CD4-positive, alpha-beta T cell treated with Interleukin-17A for 1 hour (primary cell): ENCODE measurements around the gene C17orf107.

Experiments
- DNase-seq: peaks from one replicate; pipeline ENCODE4 v3.0.0-alpha.2; 2020

Gene C17orf107

DNA sequence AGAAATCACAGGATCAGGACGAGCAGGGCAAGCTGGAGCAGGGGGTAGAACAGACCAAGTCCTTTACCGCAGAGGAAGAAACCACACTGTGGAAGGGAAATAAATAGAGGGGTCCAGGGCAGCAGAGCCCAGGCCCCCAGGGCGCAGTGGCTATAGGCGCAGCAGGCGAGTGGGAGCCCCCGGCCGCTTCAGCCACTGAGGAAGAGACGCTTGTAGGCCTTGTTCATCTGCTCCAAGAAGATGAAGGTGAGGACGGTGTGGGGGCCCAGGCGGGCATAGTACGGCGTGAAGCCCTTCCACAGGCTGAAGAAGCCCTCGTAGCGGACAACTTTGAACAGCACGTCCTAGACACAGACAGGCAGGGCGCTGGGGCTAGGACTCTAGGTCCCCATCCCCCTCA, 38.2 kb downstream of the C17orf107 start:
- DNase-seq = no peak

- DNase-seq = no peak
Measured at GRCh38 chr17:4938069-4938491, 38.7 kb downstream of the C17orf107 start.

DNA sequence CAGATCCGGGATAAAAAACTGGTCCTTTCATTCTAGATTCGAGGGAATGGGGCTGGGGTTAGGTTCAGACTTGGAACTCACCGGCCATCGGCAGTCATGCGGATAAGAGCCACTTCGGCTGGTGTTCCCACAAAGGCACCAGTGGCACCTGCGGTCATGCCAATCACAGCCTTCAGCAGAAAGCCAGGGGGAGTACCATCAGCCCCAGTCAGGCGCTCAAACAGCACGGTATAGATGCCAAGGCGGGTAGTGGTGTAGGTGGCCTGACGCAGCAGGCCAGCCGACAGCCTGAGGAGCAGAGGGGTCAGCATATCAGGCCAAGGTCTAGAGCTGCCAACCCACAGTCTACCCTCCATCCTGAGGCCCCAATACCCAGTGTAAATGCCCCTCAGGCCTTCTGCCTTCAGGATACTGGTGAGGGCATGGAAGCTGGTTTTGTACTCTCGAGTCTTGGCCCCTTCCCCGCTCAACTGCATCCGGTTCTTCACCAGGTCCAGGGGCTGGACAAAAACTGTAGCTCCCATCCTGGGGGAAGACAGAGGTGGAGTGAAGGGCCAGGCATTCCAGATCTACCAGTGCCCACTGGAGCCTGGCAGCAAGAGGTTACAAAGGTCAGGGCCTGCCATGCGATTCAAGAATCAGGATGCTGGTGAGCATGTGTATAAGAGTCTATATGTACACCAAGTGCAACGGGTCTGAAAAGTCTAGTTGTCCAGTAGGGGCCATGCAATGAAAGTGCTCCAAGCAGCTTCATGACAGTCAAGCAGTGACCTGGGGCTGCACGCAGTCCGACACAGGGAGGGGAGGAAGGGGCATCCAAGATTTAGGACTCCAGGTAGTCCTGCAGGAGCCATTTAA, 39.6 kb downstream of the C17orf107 start:
- DNase-seq = peak; percentile 11

DNA sequence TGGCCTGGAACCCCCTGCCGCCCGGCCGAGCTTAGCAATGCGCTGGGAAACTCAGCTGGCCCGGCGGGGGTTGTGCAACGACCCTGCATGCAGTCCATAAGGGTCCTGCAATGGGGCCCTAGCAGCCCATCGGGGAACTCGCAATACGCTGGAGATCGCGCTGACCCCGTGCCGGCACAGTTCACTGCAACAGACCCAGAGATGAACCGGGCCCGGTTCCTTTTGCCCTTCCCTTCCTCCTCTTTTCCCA, 40.1 kb downstream of the C17orf107 start:
- no peak for DNase-seq

GRCh38 chr17:4939796-4940554, 40.6 kb downstream of the C17orf107 start, which contains the start of the genes RNF167 and SLC25A11:
Gene RNF167 (plus strand): TSS chr17:4940268. CDS start chr17:4940910, 642 bp downstream.
Gene SLC25A11 (minus strand): TSS chr17:4940046. CDS start chr17:4939910, 136 bp downstream.
- DNase-seq = peak; percentile 100

GRCh38 chr17:4940555-4941318, 41.4 kb downstream of the C17orf107 start:
- DNase-seq = peak; percentile 40

DNA sequence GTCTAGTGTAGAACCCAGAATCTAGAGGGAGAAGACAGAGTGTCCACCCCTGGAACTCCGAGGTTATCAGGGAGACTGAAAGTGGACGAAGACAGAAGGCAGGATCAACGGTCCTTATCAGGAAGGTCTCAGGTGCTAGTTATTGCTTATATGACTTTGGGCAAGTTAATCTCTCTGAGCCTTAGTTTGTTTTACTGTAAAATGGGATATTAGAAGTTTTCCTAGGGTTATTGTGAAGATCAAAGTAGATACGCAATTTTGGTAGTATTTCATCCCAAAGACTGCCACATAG, 41.9 kb downstream of the C17orf107 start:
- no peak for DNase-seq

GRCh38 chr17:4942760-4943508, 43.6 kb downstream of the C17orf107 start:
- DNase-seq = no peak

GRCh38 chr17:4944163-4944553, 44.8 kb downstream of the C17orf107 start:
- peak; percentile 77 for DNase-seq

GRCh38 chr17:4944554-4945175, 45.3 kb downstream of the C17orf107 start:
- DNase-seq = no peak

DNA sequence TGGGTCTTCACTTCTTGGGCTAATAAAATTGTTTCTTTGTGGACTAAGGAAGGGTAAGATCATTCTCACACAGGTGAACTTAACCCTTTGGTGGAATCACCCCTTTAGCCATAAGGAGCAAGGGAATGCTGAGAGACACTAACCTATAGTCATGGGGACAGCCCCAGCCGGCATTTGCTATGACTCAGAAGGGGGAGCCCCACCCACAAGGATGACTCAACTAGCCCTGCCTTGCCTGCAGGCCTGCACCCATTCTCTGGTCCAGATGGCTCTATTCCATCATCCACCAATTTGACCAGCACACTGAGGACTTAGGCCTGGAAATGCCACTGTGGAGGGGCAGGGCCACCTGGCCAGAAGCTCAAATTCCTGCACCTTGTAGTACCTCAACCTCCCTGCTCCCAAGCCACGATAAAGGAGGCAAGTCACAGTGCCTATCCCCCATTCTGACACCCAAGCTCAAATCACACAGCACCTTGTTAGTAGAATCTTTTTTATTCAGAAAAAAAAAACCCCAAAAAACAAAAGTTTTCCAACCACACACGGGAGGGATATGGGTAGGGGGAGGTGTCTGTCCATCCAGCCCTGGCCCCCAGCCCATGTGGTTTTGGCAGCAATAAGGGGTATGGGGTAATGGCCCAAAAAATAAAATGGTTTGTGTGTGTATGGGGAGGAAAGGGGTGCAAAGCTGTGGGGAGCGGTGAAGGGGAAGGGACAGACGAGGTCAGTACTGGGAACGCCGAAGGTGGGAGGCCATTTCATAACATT, 46.0 kb downstream of the C17orf107 start:
- peak; percentile 78 for DNase-seq

GRCh38 chr17:4945944-4946280, 46.6 kb downstream of the C17orf107 start:
- DNase-seq = no peak

DNA sequence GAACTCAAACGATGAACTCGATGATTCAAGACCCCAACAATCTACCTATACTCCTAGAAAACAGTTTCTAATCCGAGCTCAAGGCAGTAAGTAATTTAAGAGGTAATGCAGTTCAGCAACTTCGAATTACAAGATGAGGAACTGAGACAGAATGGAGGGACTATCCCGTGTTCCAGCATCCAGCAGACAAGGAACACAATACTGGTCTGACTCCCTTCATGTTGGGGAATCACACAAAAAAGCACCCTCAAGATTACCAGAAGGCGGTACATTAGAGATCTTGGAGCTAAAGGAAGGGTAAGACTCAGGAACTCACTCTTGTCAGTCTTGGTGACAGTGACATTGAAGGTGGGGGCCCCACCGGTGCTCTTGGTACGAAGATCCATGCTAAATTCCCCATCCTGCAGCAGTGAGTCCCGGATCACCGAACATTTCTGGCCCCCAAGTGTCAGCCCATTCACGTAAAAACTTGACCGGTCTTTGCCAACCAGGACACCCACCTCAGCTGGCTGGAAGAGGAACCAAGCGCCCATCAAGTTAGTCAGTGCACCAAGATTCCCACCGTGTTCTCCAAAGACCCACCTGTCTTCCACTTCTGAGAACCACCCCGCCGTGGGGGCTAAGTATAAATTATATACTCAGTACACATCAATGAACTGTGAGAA, 47.1 kb downstream of the C17orf107 start:
- peak; percentile 27 for DNase-seq

- no peak for DNase-seq
Measured at GRCh38 chr17:4947010-4947410, 47.7 kb downstream of the C17orf107 start.

DNA sequence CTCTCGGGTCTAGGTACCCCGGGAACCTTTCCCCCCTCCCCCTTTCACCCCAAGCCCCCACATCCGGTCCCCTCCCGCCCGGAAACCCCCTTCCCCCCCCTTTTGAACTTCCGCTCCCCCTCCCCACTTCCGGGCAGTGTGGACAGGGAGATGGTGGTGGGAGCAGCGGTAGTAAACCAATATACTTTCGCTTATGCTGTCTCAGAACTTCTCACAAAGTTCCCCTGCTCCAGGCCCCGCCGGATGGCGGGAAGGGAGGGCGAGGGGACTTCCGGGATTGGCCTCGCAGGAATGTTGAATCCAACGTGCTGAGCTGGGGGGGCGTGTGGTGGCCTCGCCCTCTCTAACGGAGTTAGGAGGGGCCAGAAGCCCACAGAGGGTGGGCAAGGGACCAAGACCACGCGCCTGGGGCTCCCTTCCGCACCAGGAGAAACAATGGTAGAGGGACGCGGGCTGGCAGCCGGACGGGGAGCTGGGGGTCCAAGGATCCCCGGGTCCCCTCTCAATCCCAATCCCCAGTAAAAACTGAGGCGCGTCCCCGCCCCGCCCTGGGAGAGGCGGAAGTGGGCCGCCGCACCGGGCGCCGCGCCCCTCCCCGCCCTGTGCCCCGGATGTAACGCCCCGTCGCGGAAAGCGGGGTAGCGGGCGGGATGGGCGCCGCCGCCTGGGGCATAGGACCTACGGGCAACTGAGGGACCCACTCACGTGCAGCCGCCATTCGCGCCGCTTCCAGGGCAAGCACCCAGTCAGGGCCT, 48.3 kb downstream of the C17orf107 start:
- DNase-seq = peak; percentile 79

DNA sequence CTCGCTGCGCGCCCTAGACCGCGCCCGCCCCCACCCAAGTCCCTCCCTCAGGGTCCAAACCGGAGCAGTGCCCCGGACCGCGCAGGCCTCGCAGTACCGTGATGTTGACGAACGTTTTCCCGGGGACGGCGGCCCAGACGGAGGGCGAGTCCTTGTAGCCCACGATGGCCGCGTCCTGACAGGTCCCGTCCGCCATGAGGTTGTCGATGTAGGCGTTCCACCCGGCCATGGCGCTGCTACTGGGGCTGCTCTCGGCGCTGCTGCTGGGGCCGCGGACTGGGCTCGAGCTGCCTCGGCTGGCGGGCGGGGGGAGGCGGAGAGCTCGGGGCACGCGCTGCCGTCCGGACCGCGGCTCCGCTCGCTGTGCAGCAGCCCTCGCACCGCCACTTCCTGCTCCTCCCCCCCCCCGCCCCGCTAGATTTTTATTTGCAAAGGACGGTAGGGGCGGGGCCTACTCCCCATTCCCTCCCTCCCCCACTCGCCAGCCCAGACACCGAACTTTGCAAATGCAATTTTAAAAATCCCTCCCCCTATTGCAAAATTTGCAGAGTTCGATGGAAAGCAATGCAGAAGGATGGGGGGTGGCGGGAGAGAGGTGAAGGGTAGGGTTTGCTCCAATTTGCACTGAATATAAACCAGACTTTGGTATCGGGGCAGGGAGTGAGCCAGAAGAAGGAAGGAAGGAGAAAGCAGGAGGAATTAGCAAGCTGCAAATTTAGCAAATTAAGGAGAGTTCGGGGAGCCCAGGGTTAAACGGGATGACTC, 49.0 kb downstream of the C17orf107 start, which contains the start of gene PFN1:
Gene PFN1, minus strand, starts transcription at position 365 of the 765 bp plus-strand sequence. Its CDS starts 136 bp downstream, at position 229.
- peak; percentile 95 for DNase-seq

DNA sequence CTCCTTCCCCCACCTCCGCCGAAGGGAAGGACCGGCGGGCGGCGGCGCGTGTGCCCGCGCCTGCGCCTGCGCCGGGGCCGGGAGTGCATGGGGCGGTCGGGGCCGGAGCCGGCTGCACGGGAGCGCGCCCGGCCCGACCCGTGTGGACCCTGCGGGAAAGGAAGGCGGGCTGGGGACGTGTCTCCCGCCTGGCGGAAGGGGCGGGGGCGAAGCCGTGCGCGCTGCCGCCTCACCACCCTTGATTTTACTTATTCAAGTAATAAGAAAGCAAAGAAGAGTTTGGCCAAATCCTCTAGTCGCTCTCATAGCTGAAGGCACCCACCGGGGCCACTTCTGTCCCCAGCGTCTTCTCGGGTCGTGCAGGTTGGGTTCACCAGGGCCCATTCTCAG, 49.6 kb downstream of the C17orf107 start:
- peak; percentile 81 for DNase-seq

DNA sequence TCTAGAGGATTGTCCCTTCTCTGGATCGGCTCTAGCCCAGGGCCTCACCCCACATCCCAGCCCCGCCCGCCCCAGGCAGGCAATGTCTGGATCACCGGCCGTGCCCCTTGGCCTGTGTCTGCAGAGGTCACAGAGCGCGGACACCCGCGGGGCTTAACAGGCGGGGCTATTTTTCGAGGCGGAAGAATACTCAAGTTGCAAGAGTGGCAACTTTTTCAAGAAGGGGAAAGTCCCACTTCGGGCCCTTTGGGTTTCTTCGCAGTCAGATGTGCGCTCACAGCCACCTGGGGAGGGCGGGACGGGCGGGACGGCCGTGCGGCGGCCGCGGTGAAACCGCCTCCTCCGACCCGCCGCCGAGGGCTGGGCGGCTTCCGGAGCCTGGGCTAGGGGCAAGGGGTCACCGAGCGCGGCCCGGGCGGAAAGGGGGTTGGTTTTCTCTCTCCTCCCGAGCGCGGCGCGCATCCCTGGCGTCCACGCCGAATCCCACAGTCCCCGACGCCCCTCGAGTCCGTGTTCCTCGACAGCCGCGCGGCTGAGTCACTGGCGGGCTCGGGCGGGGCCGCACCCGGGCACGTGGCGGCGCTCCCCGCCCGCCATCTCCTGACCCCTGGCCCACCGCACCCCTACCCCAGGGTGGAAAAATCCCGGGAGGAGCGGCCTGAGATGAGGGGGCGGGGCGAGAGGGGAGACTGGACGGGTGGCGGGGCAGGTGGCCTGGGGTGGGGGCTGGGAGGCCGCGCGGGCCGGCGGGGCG, 50.2 kb downstream of the C17orf107 start:
- peak; percentile 90 for DNase-seq
